Measurements from ENCODE around the gene ME3.

- no peak for TF ChIP-seq CTCF (IDR thresholded peaks at IDR 0.05)
- no peak for TF ChIP-seq POLR2A (IDR thresholded peaks at IDR 0.05)
These were observed 46.4 kb downstream of the ME3 start for GRCh38 chr11:86625981-86626380.

All from lower leg skin (tissue), 3 donors.